Measurements from ENCODE around the gene PTTG1IP2. TPM values are rescaled to one million over a fixed set of nuclear protein-coding genes. Genes with fewer than 3 reads are reported as not detected.

The PTTG1IP2 gene
- total and polyA plus RNA-seq, 8 donors: not detected

- H3K4me3 ChIP-seq: no peak overlapping the region
- TF ChIP-seq CTCF (IDR thresholded peaks at IDR 0.05): no peak
- ATAC-seq: no peak
These were observed 15.3 kb downstream of the PTTG1IP2 start for GRCh38 chr7:90484706-90485105.

GRCh38 chr7:90485734-90486316 is 16.4 kb downstream of the PTTG1IP2 start:
- no peak overlapping the region for H3K27ac ChIP-seq
- DNase-seq: no peak
- ATAC-seq: no peak
- no peaks in the 10 kb centered on the region for H3K27me3 ChIP-seq
- H3K36me3 ChIP-seq: no peaks in the 10 kb centered on the region
- H3K4me3 ChIP-seq: no peak overlapping the region
- intact Hi-C loops (cut with DNase I): no loop called here
- no peak for TF ChIP-seq CTCF (IDR thresholded peaks at IDR 0.05)
- H3K9me3 ChIP-seq: no peaks in the 10 kb centered on the region
- no peaks in the 10 kb centered on the region for H3K4me1 ChIP-seq

More at GRCh38 chr7:90484706-90485105, 15.3 kb downstream of the PTTG1IP2 start:
- DNase-seq: no peak
- Histone ChIP-seq H3K36me3 (no peaks in the 10 kb centered on the region), H3K4me1 (no peaks in the 10 kb centered on the region), H3K27ac (no peak overlapping the region), H3K27me3 (no peaks in the 10 kb centered on the region), H3K9me3 (no peaks in the 10 kb centered on the region)
- intact Hi-C loops (cut with DNase I): no loop called here

DNA sequence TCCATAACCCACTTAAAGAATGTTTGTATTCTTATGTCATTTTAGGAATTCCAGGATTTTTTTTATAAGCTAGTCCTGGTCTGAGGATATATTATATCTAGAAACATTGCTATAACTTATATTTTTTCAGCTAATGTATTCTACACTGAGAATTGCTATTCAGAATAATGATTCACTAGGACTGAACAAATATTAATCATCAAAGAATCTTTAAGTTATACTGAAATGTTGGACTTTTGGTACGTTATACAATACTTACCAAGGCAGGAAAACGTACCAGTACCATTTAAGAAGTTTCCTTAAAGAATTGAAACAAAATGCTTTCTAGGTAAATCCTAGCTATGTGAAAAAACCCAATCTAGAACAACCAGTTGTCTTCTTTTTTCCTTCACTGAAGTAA is 18.4 kb downstream of the PTTG1IP2 start:
- intact Hi-C loops (cut with DNase I): no loop called here
- Histone ChIP-seq H3K27me3 (no peaks in the 10 kb centered on the region), H3K4me1 (no peaks in the 10 kb centered on the region), H3K27ac (no peak overlapping the region), H3K4me3 (no peak overlapping the region), H3K9me3 (no peaks in the 10 kb centered on the region), H3K36me3 (no peaks in the 10 kb centered on the region)
- TF ChIP-seq CTCF (IDR thresholded peaks at IDR 0.05): no peak
- DNase-seq (no peak), ATAC-seq (no peak)

DNA sequence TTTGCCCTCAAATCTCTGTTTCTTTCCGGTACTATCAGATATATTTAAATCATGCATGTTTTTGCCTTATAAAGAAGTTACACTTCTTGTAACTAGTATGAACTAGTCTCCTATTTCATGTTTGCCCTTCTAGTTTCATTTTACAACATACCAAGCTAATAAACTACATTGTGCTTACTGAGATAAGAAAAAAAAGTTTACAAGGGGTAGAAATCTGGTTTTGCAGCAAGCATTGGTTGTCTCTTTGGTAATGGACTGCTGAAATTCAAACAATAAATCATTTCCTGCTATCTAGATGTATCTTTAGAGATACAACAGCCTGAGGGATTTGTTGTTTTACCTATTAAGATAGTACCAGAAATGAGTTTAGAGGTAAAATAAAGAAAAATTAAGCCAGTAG is 18.8 kb downstream of the PTTG1IP2 start:
- intact Hi-C loops (cut with DNase I): no loop called here
- no peak for ATAC-seq

DNA sequence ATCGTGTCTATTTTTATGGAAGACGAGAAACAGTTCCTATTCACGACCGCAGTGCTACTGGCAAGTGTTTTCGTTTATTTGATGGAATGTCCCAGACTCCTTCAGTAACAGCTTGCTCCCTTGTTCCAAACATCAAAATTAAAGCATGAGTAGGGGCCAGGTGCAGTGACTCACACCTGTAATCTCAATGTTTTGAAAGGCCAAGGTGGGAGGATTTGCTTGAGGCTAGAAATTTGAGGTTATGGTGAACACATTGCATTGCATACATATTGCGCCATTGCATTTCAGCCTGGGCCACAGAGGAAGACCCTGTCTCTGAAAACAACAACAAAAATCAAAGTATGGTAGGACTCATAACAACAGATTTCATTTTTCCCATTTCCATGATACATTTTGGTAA is 22.8 kb downstream of the PTTG1IP2 start:
- Histone ChIP-seq H3K4me3 (no peak overlapping the region), H3K27me3 (no peaks in the 10 kb centered on the region), H3K27ac (no peak overlapping the region), H3K9me3 (no peaks in the 10 kb centered on the region), H3K36me3 (no peaks in the 10 kb centered on the region), H3K4me1 (no peaks in the 10 kb centered on the region)
- ATAC-seq: no peak
- DNase-seq: no peak
- TF ChIP-seq CTCF (IDR thresholded peaks at IDR 0.05): no peak
- intact Hi-C loops (cut with DNase I): no loop called here

More for the DNA sequence above, 18.8 kb downstream of the PTTG1IP2 start:
- Histone ChIP-seq H3K27me3 (no peaks in the 10 kb centered on the region), H3K9me3 (no peaks in the 10 kb centered on the region), H3K27ac (no peak overlapping the region), H3K4me1 (no peaks in the 10 kb centered on the region), H3K36me3 (no peaks in the 10 kb centered on the region), H3K4me3 (no peak overlapping the region)
- TF ChIP-seq CTCF (IDR thresholded peaks at IDR 0.05): no peak
- no peak for DNase-seq
